DMS79 (cell line): ENCODE measurements around the gene LEKR1.
"Not testable (repeated sequence)": the region's sequence is repeated elsewhere in the genome, so short reads cannot be mapped to it uniquely, and the experiment has no call there.

Source experiments
- DNase-seq: peaks from one replicate; lab custom pipeline; 2025; lab: John Stamatoyannopoulos, UW

The LEKR1 gene

GRCh38 chr3:156806698-156807097, 19.5 kb upstream of the LEKR1 start:
- no peak for DNase-seq

- DNase-seq, result no peak
Measured at GRCh38 chr3:156808025-156808424, 18.1 kb upstream of the LEKR1 start.

- DNase-seq, result no peak
Measured at GRCh38 chr3:156811089-156811862, 14.9 kb upstream of the LEKR1 start.

GRCh38 chr3:156812521-156813335, 13.4 kb upstream of the LEKR1 start:
- no peak for DNase-seq

- DNase-seq, result no peak
Measured at GRCh38 chr3:156814295-156814694, 11.9 kb upstream of the LEKR1 start.

- DNase-seq, result no peak
Measured at GRCh38 chr3:156816091-156816793, 9.9 kb upstream of the LEKR1 start.

GRCh38 chr3:156816794-156817645, 9.1 kb upstream of the LEKR1 start:
- peak; percentile 10 for DNase-seq

- DNase-seq, result no peak
Measured at GRCh38 chr3:156817646-156818272, 8.4 kb upstream of the LEKR1 start.

- DNase-seq, result no peak
Measured at GRCh38 chr3:156818273-156818651, 7.9 kb upstream of the LEKR1 start.

GRCh38 chr3:156818890-156819289, 7.3 kb upstream of the LEKR1 start:
- no peak for DNase-seq

GRCh38 chr3:156819842-156820691, 6.1 kb upstream of the LEKR1 start:
- DNase-seq, result no peak

- no peak for DNase-seq
Measured at GRCh38 chr3:156820692-156821080, 5.5 kb upstream of the LEKR1 start.

- not testable (repeated sequence) for DNase-seq
Measured at GRCh38 chr3:156822626-156823260, 3.4 kb upstream of the LEKR1 start.

GRCh38 chr3:156825795-156826143, 384 bp upstream of the LEKR1 start:
- DNase-seq, result no peak

- no peak for DNase-seq
Measured at GRCh38 chr3:156826896-156827882, 1.0 kb downstream of the LEKR1 start.

GRCh38 chr3:156831006-156831405, 4.9 kb downstream of the LEKR1 start:
- no peak for DNase-seq

- DNase-seq, result no peak
Measured at GRCh38 chr3:156834435-156834834, 8.3 kb downstream of the LEKR1 start.

- no peak for DNase-seq
Measured at GRCh38 chr3:156834962-156835535, 8.9 kb downstream of the LEKR1 start.
